ENCODE measurements around the gene PROM1. TPM values are rescaled to one million over a fixed set of nuclear protein-coding genes. Genes with fewer than 3 reads are reported as not detected.

The PROM1 gene
- total RNA-seq, 2 donors from 2014 or later: 5.2 to 8.1 TPM

DNA sequence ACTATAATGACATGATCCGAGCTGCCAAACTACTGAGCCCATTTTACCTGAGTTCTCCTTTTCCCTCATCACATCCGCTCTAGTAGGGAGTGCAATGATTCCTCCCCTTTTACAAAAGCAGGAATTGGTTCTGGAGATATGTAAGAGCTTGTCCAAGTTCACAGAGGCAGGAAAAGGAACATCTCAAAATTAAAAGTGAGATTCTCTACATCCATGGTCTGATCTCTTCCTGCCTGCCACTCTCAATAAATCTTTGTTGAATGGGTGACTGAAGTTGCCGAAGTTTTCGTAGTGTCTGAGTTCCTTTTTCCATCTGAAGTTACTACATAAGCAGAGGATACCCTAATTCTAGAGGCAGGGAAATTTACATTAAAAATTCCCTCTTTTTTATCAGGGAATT is 145.2 kb downstream of the PROM1 start, which contains the start of gene FGFBP1:
Gene FGFBP1 (minus strand): TSS at position 101 of the 400 bp plus-strand sequence. CDS start 2,108 bp downstream, outside the sequence.
- Histone ChIP-seq H3K36me3 (no peaks in the 10 kb centered on the region), H3K27me3 (no peaks in the 10 kb centered on the region), H3K4me3 (no peak within 1 kb of the TSS), H3K4me1 (no peaks in the 10 kb centered on the region), H3K27ac (no peak within 1 kb of the TSS), H3K9me3 (no peaks in the 10 kb centered on the region)
- DNase-seq (ENCODE audit: low spot score): no peak
- TF ChIP-seq, protein P1, sequence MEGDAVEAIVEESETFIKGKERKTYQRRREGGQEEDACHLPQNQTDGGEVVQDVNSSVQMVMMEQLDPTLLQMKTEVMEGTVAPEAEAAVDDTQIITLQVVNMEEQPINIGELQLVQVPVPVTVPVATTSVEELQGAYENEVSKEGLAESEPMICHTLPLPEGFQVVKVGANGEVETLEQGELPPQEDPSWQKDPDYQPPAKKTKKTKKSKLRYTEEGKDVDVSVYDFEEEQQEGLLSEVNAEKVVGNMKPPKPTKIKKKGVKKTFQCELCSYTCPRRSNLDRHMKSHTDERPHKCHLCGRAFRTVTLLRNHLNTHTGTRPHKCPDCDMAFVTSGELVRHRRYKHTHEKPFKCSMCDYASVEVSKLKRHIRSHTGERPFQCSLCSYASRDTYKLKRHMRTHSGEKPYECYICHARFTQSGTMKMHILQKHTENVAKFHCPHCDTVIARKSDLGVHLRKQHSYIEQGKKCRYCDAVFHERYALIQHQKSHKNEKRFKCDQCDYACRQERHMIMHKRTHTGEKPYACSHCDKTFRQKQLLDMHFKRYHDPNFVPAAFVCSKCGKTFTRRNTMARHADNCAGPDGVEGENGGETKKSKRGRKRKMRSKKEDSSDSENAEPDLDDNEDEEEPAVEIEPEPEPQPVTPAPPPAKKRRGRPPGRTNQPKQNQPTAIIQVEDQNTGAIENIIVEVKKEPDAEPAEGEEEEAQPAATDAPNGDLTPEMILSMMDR (IDR thresholded peaks at IDR 0.05): no peak

DNA sequence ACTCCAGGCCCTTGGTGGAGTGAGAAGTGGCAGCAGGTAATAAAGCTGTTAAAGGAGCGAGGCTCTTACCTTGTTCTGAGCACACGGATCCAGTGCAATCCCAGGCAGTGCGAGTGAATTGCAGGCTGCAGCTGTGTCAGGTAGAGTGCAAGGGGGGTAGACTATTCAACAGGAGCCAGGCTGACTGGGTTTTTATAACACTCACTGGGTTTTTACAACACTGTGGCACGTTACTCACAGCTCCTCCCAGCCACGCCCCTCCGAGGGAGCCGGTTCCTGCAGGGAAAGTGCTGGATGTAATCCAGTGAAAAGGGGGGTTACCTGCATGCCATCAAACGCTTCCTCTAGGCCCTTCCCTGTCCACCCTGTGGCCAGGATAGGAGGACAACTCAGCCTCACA is 145.6 kb downstream of the PROM1 start:
- Histone ChIP-seq H3K27me3 (no peaks in the 10 kb centered on the region), H3K9me3 (no peaks in the 10 kb centered on the region), H3K36me3 (no peaks in the 10 kb centered on the region), H3K27ac (no peak overlapping the region), H3K4me1 (no peaks in the 10 kb centered on the region), H3K4me3 (no peak overlapping the region)
- DNase-seq (ENCODE audit: low spot score): no peak
- TF ChIP-seq, protein P1 (IDR thresholded peaks at IDR 0.05): no peak

DNA sequence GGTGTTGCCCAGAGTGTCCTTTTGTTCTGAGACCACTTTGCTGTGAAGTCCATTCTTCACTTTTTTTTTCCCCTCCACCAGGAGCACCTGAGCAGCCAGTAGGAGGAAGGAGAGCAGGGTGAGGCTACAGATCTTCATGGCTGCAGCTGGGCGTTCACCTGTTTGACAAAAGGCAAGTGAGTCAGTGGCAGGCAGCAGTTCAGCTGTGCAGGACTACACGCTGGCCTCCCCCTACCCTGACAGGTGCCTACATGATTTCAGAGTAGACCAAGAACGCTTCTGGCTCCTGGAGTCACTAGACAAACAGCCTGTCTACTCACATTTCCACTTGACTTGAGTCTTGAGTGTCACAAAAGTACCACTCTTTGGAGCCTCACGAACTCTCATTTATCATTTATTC is 147.3 kb downstream of the PROM1 start:
- no peaks in the 10 kb centered on the region for H3K9me3 ChIP-seq
- no peak overlapping the region for H3K4me3 ChIP-seq
- no peaks in the 10 kb centered on the region for H3K27me3 ChIP-seq
- TF ChIP-seq, protein P1 (IDR thresholded peaks at IDR 0.05): no peak
- no peaks in the 10 kb centered on the region for H3K4me1 ChIP-seq
- no peak for DNase-seq (ENCODE audit: low spot score)
- no peaks in the 10 kb centered on the region for H3K36me3 ChIP-seq
- no peak overlapping the region for H3K27ac ChIP-seq

DNA sequence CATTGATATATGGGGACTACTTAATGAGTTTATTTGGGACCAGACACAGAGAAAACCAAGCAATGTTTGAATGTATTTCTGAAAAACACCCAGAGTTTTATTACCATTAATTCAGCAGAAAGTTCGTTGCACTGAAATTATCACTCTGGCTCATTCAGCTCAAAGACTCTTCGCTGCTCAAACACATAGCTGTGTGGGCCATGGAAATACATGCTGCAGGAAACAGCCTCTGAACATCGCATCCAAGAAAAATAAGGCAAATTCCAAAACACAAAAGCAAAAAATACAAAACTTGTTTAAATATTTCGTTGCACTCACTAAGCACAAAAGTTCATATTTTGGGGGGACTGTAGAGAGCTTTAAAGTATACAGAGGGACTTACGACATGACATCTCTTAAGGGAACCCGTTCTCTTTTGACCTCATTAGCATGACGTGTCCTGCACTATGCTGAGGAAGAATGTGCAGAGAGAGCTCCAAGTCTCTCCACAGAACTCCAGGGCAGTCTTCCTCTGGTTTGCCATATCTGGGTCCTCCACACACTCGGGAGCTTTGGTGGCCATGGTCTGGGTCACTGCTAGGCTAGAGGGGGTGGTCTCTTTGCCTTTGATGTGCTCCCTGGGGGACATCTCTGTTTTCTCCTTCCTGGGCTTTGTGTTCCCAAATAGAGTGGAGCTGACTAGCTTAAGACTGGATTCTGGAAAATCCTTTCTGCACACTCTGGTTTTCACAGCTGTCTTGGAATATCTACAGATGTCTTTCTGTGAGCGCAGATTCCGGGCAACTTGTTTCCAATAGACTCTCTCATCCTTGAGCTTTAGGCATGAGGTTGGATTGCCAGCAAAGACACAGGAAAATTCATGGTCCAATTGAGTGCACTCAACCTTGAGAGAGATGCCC is 148.1 kb downstream of the PROM1 start:
- no peak overlapping the region for H3K27ac ChIP-seq
- H3K4me1 ChIP-seq: no peaks in the 10 kb centered on the region
- no peaks in the 10 kb centered on the region for H3K9me3 ChIP-seq
- H3K27me3 ChIP-seq: no peaks in the 10 kb centered on the region
- DNase-seq (ENCODE audit: low spot score): no peak
- no peaks in the 10 kb centered on the region for H3K36me3 ChIP-seq
- TF ChIP-seq, protein P1 (IDR thresholded peaks at IDR 0.05): no peak
- no peak overlapping the region for H3K4me3 ChIP-seq

DNA sequence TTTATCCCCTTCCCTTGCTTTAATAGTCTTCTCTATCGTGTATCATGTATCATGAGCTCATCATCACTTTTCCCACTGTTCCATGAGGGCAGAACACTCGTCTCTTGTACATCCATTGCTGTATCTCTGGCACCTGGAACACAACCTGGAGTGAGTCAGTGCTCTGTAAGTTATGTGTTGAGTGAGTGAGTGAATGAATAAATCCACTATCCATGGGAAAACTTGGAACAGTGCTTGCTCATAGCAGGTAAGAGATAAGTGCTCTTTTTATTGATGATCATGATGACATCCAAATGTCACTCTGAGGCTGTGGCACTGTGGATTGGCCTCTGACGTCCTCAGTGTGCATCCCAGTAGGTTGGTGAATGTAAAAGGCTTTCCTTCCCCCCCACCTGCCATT is 149.6 kb downstream of the PROM1 start:
- Histone ChIP-seq H3K4me1 (no peaks in the 10 kb centered on the region), H3K27me3 (no peaks in the 10 kb centered on the region)
- TF ChIP-seq, protein P1 (IDR thresholded peaks at IDR 0.05): no peak

More for the DNA sequence above, 149.6 kb downstream of the PROM1 start:
- Histone ChIP-seq H3K4me3 (no peak overlapping the region), H3K27ac (no peak overlapping the region), H3K9me3 (no peaks in the 10 kb centered on the region), H3K36me3 (no peaks in the 10 kb centered on the region)
- no peak for DNase-seq (ENCODE audit: low spot score)
